MG63 (cell line): Measurements from ENCODE around the gene TWIST2. TPM values are rescaled to one million over a fixed set of nuclear protein-coding genes. Genes with fewer than 3 reads are reported as not detected.

ENCODE experiments used
- DNase-seq: peaks from one replicate; pipeline ENCODE4 v3.0.0-alpha.2; 2020
- H3K27me3 ChIP-seq: fragments of 250-450 bp; sonication (Bioruptor Pico); 2 replicates; pipeline ENCODE4 v1.5.1; 2020; ENCODE audit warnings: mild to moderate bottlenecking, moderate library complexity
- H3K36me3 ChIP-seq: fragments of 250-450 bp; sonication (Bioruptor Pico); 2 replicates; pipeline ENCODE4 v1.5.1; 2020; ENCODE audit warnings: mild to moderate bottlenecking, moderate library complexity
- H3K4me3 ChIP-seq: fragments of 250-450 bp; sonication (Bioruptor Pico); 2 replicates; pipeline ENCODE4 v1.5.1; 2020; ENCODE audit warnings: mild to moderate bottlenecking, moderate library complexity
- H3K9me3 ChIP-seq: fragments of 250-450 bp; sonication (Bioruptor Pico); 2 replicates; pipeline ENCODE4 v1.5.1; 2020; ENCODE audit warnings: mild to moderate bottlenecking, moderate library complexity
- total RNA-seq: library from RNA; depleted of rRNA; stranded (reverse); fragments of >200 nt; shearing (Covaris generic); gene quantifications from 2 replicates; pipeline ENCODE4 v1.2.3, GENCODE V29; 2014; ENCODE audit warnings: low replicate concordance

TWIST2 gene
- total RNA-seq, 1 experiment from 2014 or later: 40.5 TPM

GRCh38 chr2:238890618-238891456 is 43.0 kb downstream of the TWIST2 start:
- Histone ChIP-seq H3K27me3 (no peaks in the 10 kb centered on the region), H3K9me3 (no peaks in the 10 kb centered on the region), H3K36me3 (peaks cover 37% of the 10 kb centered on the region), H3K4me3 (no peak overlapping the region)
- no peak for DNase-seq

DNA sequence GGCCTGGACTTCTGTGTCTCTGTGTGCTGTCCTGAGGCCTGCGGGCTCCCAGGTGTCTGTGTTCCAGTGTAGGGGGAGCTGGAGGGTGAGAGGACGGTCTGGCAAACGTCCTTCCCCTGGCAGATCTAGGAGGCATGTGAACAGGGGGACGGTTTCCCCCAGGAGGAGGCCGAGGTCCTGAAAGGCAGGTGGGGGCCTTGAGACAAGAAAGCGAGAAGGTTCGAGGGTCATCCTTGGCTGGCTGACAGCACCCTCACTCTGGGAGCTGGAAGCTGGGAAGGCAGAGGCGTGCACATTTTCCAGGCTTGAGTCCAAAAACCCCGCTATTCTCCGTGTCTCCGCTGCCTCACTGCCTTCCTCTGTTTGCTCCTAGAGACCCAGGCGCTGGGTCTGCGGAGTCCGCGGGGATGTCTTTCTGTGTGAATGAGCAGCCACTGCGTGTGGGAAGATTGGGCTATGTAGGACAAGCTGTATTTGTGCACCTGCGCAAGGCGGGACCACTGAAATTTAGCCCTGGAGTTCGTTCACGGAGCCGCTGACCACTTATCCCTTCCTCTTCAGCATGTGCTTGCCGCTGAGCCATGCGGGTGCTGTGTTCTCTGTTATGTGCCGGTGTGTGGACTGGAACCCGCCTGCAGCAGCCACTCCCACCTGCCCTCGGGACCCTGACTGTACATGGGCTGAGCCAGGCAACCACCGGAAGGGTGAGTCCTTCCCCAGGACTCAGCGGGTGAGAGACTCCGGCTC is 43.7 kb downstream of the TWIST2 start:
- H3K27me3 ChIP-seq: no peaks in the 10 kb centered on the region

GRCh38 chr2:238892204-238892500 is 44.3 kb downstream of the TWIST2 start:
- Histone ChIP-seq H3K9me3 (no peaks in the 10 kb centered on the region), H3K27me3 (no peaks in the 10 kb centered on the region), H3K36me3 (peaks cover 29% of the 10 kb centered on the region), H3K4me3 (no peak overlapping the region)
- DNase-seq: no peak

More for the DNA sequence above, 43.7 kb downstream of the TWIST2 start:
- no peaks in the 10 kb centered on the region for H3K9me3 ChIP-seq
- DNase-seq: no peak
- H3K36me3 ChIP-seq: peaks cover 35% of the 10 kb centered on the region
- no peak overlapping the region for H3K4me3 ChIP-seq

GRCh38 chr2:238892796-238893195 is 44.9 kb downstream of the TWIST2 start:
- Histone ChIP-seq H3K4me3 (no peak overlapping the region), H3K27me3 (no peaks in the 10 kb centered on the region), H3K36me3 (peaks cover 26% of the 10 kb centered on the region), H3K9me3 (no peaks in the 10 kb centered on the region)
- DNase-seq: no peak

DNA sequence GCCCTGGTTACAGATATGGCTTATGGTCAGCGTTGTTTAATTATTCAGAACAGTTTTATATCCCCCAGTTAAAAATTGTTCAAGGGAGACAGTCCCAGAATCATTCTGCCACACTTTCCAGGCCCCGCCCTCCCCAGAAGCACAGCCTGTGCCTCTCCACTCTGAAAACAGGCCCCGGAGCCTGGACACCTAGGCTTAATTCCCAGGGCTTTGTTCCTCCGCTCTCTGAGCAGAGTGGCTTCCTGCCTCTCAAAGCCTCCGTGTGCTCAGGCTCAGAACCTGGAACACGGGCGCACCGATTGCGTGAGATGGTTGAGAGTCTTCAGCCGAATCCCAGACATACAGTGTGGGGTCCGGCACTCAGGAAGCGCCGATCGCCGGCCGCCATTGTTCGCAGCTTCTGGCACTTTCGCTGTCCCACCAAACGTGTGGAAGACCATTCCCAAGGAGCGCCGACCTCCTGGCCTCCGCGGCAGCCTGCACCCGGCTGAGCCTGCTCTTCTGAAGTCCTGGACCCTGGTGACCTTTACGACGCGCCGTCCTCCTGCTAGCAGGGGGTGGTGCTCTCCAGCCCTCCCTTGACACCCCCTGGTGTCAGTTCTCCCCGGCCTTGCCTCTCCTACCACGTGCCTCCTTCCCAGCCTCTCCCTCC is 45.6 kb downstream of the TWIST2 start:
- no peak for DNase-seq
- no peak overlapping the region for H3K4me3 ChIP-seq
- no peaks in the 10 kb centered on the region for H3K9me3 ChIP-seq
- peaks cover 20% of the 10 kb centered on the region for H3K36me3 ChIP-seq
- no peaks in the 10 kb centered on the region for H3K27me3 ChIP-seq

GRCh38 chr2:238894226-238894949 is 46.5 kb downstream of the TWIST2 start:
- no peaks in the 10 kb centered on the region for H3K9me3 ChIP-seq
- no peaks in the 10 kb centered on the region for H3K27me3 ChIP-seq
- no peak for DNase-seq
- peaks cover 13% of the 10 kb centered on the region for H3K36me3 ChIP-seq
- H3K4me3 ChIP-seq: no peak overlapping the region

- no peaks in the 10 kb centered on the region for H3K9me3 ChIP-seq
- no peak for DNase-seq
- H3K36me3 ChIP-seq: peaks cover 13% of the 10 kb centered on the region
- H3K27me3 ChIP-seq: no peaks in the 10 kb centered on the region
- H3K4me3 ChIP-seq: no peak overlapping the region
These were observed 47.0 kb downstream of the TWIST2 start for GRCh38 chr2:238894950-238895298.

- Histone ChIP-seq H3K36me3 (peaks cover 9% of the 10 kb centered on the region; the same call in 1 of the 2 replicates), H3K9me3 (no peaks in the 10 kb centered on the region), H3K27me3 (no peaks in the 10 kb centered on the region), H3K4me3 (no peak overlapping the region)
- no peak for DNase-seq
These were observed 47.5 kb downstream of the TWIST2 start for GRCh38 chr2:238895361-238895882.

DNA sequence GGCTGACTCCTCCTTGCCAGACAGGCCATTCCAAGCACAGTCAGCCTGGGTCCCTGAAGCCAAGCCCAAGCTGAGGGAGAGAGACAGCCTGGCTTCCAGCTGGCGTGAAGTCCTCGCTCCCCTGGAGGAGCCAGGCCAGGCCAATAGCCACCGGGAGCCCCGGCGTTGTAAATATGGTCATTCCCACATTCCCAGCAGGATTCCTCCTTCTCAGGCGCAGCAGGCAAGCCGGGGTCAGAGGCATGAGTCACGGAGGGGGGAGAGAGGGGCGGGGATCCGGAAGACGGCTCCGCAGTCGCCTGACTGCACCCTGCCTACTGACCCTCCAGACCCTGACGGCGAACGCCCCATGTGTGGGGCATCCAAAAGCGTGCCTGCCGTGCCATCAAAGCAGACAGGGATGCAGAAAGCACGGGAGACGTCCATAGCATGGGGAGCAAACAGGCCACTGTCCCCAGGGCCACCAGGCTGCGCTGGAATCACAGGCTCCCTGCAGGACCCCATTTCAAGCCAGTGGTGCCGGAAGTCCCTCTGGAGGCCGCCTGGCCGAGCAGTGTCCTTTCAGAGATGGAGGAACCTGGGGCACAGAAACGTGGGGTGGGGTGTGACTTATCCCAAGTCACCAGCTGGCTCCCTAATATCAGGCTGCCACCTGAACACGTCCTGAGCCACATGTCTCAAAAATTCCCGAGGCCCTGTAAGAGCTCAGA is 48.2 kb downstream of the TWIST2 start:
- peaks cover 6% of the 10 kb centered on the region; the same call in 1 of the 2 replicates for H3K36me3 ChIP-seq
- no peak overlapping the region for H3K4me3 ChIP-seq
- peak; percentile 84 for DNase-seq
- H3K9me3 ChIP-seq: no peaks in the 10 kb centered on the region
- no peaks in the 10 kb centered on the region for H3K27me3 ChIP-seq

- DNase-seq: no peak
- H3K9me3 ChIP-seq: no peaks in the 10 kb centered on the region
- peaks cover 4% of the 10 kb centered on the region; the same call in 1 of the 2 replicates for H3K36me3 ChIP-seq
- H3K27me3 ChIP-seq: no peaks in the 10 kb centered on the region
- no peak overlapping the region for H3K4me3 ChIP-seq
These were observed 48.8 kb downstream of the TWIST2 start for GRCh38 chr2:238896641-238897040.

GRCh38 chr2:238897122-238897880 is 49.4 kb downstream of the TWIST2 start:
- DNase-seq: no peak
- Histone ChIP-seq H3K27me3 (no peaks in the 10 kb centered on the region), H3K9me3 (no peaks in the 10 kb centered on the region), H3K4me3 (no peak overlapping the region), H3K36me3 (peaks cover 4% of the 10 kb centered on the region; the same call in 1 of the 2 replicates)

- Histone ChIP-seq H3K4me3 (no peak overlapping the region), H3K36me3 (peaks cover 4% of the 10 kb centered on the region; the same call in 1 of the 2 replicates), H3K27me3 (no peaks in the 10 kb centered on the region), H3K9me3 (no peaks in the 10 kb centered on the region)
- no peak for DNase-seq
These were observed 50.0 kb downstream of the TWIST2 start for GRCh38 chr2:238897911-238898311.

DNA sequence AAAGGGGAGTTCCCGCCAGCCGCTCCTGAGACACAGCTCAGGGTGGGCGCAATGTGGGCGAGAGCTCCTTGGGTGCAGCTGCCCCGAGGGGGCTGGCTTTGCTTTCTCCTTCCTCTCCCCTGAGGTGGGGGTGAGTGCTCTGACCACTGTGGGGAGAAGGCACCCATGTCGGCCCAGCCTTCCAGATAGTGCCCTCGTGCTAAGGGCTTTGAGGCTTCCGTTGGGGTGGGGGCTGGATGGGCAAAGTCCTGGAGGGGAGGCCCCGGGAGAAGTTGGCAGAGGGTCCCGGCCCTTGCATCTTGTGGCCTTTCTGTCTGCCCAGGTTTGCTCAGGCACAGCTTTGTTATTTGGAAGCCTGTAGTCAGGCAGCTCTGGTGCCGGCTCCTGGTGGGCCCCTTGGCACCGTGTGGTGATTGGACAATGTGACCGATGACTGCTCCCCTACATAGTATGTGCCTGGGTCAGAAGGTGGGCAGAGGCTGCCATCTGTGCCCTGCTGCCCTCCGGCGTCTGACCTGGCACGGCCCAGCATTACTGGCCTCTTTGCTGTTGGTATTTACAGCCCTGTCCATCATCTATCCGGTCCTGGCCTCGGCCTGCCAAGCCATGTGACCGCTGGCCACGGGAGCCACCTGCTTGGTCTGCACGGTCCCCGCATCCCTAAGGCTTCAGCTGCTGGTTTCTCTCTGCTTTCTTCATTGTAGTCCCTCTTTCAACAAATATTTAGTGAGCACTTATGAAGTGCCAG is 50.8 kb downstream of the TWIST2 start:
- H3K36me3 ChIP-seq: peaks cover 2% of the 10 kb centered on the region; the same call in 1 of the 2 replicates
- no peak overlapping the region for H3K4me3 ChIP-seq
- H3K9me3 ChIP-seq: no peaks in the 10 kb centered on the region
- no peaks in the 10 kb centered on the region for H3K27me3 ChIP-seq
- no peak for DNase-seq

DNA sequence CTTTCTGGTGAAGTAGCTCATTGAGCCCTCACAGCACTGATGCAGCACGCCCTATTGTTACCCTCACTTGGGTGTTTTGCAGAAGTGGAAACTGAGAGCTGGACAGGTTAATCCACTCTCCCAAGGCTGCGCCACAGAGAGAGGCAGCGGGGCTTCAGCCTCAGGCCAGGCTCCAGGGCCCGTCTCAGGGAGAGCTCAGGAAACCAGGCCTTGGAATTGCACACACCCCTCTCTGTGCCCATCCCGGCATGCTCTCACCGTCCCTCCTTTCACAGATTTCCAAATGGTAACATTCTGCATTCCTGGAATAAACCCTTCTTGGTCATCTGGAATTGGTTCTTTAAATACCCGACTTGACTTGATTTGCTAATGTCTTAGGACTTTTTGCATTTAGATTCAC is 51.5 kb downstream of the TWIST2 start:
- Histone ChIP-seq H3K36me3 (peaks cover 2% of the 10 kb centered on the region; the same call in 1 of the 2 replicates), H3K4me3 (no peak overlapping the region), H3K27me3 (no peaks in the 10 kb centered on the region), H3K9me3 (no peaks in the 10 kb centered on the region)
- DNase-seq: no peak

GRCh38 chr2:238900511-238900910 is 52.6 kb downstream of the TWIST2 start:
- Histone ChIP-seq H3K27me3 (no peaks in the 10 kb centered on the region), H3K36me3 (no peaks in the 10 kb centered on the region), H3K9me3 (no peaks in the 10 kb centered on the region), H3K4me3 (no peak overlapping the region)
- DNase-seq: no peak
